ENCODE results near the gene CALHM2.
"Not testable (repeated sequence)": the region's sequence is repeated elsewhere in the genome, so short reads cannot be mapped to it uniquely, and the experiment has no call there.

CALHM2 gene

DNA sequence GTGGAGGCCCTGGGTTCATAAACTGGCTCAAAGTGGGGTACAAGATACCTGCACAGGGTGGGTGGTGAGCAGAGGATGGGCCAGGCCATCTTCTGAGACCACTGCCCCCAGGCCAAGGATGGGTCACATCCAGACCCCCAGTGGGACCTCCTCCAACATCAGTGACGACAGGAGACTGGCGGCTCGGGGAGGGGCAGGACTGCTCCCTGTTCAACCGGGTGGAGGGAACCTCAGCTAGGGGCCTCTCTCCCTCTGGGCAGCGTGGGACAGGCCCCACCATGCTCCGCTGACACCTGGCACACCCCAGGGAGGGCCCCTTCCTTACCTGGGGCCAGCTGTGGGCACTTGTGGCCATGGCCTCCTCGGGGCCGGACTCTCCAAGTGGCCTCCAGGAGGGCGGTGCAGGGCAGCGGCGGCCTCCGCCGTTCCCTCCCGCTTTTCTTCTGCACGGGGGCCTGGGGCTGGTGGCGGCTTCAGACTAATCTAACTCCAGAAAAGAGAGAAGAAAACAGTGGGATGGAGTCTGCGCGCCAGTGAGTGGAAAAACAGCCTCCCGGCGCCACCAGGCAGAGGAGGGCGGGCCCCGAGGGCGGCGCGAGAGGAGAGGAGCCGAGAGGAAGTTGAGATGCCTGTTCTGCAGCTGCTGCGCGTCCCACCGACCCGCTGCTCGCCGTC, at the start of gene CALHM2:
TSS of gene CALHM2 (minus strand) at position 540 of the 675 bp plus-strand sequence. CDS start 2,429 bp downstream, outside the sequence.
- DNase-seq, result peak; percentile 69

DNA sequence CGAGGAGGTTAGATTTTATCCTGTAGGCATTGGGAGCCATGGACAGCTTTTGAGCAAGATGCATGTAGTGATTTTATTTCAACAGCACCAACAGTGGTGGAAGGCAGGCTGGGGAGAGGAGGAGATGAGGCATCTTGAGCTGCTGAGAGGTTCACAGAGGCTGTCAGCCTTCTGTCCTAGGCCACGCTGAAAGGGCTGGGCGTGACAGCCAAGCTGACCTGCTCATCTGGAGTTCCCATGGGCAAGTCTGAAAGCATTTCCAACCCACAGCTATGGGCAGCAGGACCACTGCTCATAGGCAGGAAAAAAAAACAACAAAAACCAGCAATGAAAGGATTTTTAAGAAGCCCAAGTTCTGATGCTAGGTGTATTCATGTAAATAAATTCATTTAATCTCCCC, 49.0 kb upstream of the CALHM2 start:
- no peak for DNase-seq

DNA sequence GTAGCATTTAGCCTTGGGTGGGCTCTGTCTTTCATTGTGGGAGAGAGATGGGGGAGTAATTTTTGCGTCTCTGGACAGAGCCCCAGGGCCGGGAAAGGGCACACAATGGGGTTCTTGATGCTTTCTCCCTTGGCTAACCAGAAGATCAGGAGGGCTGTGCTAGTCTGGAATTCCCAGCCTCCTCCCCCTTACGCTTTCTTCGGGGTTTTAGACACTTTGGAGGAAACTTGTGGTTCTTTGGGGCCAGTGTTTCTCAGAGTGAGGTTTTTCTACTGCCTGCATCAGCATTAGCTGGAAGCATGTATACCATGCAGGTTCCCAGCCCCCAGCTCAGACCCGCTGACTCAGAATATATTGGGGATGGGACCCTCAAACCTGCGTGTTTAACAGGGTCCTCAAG, 48.3 kb upstream of the CALHM2 start:
- no peak for DNase-seq

DNA sequence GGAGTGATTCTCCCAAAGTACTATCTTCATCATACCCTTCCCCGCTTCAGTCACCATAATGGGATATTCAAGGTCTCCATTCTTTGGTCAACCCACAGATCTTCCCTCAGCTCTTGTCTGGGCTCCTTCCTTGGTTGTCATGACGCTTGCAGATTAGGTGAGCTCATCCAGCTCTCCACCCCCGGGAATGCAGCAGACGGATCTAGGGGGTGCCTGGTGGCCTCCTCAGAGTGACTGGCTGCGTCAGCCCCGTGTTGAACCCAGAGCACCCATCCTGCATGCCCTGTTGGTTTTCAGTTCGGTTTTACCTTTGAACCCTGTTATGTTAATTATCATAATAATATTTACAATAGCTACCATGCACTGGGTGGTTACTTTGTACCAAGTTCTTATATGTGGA, 47.7 kb upstream of the CALHM2 start:
- no peak for DNase-seq

- no peak for DNase-seq
These were observed 46.9 kb upstream of the CALHM2 start for GRCh38 chr10:103498936-103499638.

GRCh38 chr10:103497161-103497915, 45.2 kb upstream of the CALHM2 start:
- DNase-seq, result no peak

DNA sequence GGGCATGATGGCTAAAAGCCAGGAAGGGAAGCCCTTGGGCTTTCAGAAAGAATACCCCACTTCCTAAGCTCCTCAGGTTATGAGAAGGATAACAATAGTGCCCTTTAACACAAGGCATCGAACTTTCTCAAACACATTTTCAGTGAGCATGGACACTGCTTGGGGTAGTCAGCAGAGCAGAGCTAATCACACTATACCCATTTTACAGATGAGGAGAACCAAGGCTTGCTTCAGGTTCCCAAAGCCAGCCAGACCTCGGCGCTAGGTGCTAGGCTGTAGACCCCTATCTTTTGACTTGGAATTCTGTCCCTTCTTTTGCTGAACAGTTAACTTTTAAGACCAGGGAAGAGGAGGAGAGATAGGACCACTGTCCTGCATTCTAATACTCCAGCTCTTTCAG, 43.2 kb upstream of the CALHM2 start:
- no peak for DNase-seq

DNA sequence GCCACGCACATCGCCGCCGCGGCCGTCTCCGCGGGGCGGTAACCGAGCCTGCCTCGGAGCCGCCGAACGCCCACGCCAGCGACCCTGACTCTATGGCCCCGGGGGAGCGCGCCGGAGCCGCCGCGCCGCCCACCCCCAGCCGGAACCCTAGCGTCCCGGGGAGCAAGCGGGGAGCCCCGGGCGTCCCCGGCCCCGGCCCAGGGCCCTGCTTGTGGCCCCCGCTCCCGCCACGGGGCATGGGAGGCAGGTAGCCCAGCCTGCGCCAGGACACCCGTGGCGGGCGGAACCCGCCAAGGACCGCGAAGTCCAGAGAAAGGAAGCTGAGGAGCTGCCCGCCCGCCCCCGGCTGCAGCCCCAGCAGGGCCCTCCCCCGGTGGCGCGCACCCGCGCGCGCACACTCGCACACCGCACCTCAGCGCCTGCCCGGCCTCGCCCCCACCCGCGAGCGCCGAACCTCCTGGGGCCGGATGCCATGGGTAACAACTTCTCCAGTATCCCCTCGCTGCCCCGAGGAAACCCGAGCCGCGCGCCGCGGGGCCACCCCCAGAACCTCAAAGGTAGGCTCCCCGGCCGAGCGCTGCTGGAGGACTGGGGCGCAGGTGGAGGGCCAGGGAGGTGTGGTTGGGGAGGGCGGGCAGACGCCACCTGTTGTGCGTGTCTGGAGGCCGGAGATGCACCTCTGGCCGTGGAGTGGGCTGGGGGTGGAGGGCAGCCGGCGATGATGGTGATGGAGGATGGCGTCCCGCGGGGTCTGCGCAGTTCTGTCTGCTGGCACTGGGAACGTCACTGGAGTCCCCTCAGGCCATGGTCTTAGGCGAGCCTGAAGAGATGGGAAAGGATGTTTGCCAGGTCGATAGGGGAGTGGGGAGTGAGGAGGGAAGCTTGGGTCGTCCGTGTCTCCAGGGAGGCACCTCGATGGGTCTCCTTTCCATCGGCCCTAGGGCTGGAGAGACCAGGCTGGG, 42.0 kb upstream of the CALHM2 start:
- peak; percentile 34 for DNase-seq

DNA sequence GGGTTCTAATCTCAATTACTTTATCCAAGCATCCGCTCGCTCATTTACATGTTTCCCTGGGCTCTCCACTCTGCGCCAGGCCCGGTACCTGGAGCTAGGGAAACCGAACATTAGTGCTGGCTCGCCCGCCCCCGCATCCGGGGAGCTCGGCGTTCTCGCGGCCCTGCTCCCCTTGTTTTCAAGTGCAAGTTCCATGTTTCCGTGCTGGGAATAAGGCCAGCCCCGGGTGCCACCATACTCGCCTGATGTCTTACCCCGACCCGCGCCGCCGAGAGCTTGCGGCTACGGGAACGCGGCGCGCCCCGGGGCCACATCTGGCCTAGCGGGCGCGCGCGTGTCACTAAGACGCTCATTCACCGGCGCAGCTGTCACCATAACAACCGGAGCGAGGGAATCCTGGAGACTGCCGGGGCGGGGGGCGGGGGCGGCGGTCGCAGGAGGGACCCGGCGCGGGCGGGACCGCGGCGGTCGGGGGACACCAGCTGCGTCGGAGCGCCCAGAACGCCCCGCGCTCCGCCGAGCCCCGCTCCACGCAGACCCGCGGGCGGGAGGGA, 41.3 kb upstream of the CALHM2 start, which contains the start of gene NEURL1:
TSS of gene NEURL1 (plus strand) at position 344 of the 554 bp plus-strand sequence. CDS start 683 bp downstream, outside the sequence.
- peak; percentile 33 for DNase-seq

- DNase-seq, result no peak
These were observed 40.6 kb upstream of the CALHM2 start for GRCh38 chr10:103492655-103493261.

DNA sequence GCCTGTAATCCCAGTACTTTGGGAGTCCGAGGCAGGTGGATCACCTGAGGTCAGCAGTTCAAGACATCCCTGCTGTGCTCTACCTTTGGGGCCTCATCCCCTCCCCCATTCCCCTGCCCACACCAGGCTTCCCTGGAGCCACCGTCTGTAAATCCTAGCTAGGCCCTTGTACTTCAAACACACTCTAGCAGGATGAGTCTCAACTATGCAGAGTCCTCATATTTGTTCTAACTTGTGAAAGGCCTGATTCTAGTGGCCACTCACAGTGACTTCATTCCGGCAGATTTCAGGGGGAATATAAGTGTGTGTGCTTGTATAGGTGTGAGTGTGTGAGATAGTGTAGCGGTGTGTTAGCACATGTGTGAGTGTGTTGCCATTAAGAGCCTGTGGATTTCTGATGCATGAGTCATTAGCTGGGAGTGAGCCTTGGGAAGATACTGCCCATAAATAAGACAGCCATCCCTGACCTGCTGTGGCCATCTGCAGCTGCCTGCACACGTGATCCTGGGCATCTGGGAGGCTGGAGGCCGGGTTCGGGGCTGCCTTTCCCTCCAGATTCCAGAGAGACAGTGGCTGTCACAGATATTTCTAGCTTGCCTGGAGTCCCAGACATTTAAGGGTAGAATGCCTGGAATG, 39.7 kb upstream of the CALHM2 start:
- DNase-seq, result no peak

GRCh38 chr10:103490986-103491314, 38.8 kb upstream of the CALHM2 start:
- DNase-seq, result no peak

DNA sequence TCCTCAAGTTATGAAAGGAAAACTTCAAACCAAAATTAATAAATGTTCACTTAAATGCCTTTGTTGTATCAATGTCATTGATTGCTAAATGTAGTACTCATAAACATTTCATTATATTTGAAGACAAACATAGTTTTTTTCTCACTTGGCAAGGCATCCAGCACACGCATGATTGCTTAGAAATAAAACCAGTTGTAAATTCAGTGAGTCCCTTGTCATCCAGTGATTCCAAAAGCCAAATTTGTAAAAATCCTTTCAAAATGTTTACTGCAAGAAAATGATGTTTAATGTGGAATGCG, 35.2 kb upstream of the CALHM2 start:
- DNase-seq, result no peak

DNA sequence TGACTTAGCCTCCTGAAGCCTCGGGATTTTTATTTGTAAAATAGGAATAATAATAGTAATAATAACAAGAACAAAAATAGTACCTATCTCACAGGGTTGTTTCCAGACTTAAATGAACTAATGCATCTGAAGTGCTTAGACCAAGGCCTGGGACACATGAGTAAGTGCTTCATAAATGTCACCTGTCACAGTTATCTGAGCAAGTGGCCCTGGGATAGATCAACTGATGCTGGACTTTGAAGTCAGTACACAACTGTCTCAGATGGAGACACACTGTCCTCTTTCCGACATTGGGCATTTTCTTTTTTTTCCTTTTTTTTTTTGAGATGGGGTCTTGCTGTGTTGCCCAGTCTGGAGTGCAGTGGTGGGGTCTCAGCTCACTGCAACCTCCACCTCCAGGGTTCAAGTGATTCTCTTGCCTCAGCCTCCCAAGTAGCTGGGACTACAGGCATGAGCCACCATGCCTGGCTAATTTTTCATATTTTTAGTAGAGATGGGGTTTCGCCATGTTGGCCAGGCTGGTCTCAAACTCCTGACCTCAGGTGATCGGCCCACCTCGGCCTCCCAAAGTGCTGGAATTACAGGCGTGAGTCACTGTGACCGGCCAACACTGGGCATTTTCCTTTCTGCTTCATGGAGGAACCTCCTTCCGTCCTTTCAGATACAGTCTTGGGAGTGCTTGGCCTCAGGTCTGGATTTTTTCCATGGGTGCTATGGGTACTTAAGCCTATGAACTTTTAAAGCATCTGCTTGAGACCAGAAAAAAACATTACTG, 34.7 kb upstream of the CALHM2 start:
- not testable (repeated sequence) for DNase-seq

DNA sequence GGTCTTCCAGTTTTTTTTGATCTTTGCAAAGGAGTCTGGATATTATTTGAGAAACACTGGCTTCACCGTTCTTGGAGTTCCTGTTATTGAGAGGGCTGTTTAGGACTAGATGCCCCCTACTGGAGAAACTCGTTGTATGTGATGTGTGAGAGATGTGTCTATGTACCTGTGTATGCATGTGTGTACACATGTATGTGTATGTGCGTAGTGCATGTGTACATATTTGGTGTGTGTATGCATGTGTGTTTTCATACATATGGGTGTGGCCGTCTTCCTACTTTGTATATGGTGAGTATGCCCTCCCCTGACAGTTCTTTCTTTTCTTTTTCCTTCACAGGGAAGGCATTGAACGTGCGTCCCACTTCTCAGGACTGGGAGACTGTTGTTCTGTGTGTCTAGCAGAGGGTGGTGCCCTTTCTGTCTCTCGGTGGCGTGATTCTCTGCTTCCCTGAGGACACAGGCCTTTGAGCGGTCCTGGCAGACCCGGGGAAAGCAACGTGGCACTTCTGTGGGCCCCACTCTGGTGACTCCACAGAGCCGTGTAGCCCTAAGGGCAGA, 29.9 kb upstream of the CALHM2 start:
- DNase-seq, result no peak

DNA sequence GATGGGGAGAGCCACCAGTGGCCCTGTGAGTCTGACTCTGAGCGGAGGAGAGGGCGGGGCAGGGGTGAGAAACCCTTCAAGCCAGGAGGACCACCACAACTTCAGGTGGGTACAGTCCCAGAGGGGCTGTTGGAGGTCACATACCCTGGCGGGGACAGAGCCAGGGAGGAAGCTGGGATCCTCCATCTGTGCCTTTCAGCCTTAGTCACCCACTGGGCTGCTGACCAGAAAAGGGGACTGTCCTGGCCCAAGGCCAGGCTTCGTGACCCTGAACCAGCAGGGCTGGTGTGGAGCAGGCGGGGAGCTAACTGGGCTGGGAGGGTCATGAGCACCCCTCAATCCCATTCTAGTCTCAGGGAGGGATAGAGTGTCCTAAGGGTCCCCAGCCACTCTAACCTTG, 28.4 kb upstream of the CALHM2 start:
- DNase-seq, result no peak

GRCh38 chr10:103479135-103479534, 27.0 kb upstream of the CALHM2 start, which contains the start of gene CALHM3:
TSS of gene CALHM3 (minus strand) at chr10:103479240. CDS start at chr10:103479032, 208 bp downstream.
- DNase-seq, result no peak

DNA sequence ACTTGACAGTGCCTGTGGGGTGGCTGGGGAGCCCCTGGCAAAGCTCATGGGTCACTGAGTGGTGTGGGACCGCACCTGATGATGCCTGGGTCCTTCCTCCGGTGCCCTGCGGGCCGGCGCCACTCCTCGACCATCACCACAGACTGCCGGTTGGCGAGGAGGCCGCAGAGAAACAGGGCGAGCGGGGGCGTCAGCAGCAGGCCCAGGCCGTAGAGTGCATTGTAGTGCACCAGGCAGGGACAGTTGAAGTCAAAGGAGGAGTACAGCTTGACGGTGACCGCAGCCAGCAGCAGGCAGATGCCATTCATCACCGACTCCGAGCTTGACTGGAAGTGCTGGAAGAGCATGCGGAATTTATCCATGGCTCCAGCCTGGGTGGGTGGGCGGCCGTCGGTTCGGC, 26.5 kb upstream of the CALHM2 start:
- no peak for DNase-seq

DNA sequence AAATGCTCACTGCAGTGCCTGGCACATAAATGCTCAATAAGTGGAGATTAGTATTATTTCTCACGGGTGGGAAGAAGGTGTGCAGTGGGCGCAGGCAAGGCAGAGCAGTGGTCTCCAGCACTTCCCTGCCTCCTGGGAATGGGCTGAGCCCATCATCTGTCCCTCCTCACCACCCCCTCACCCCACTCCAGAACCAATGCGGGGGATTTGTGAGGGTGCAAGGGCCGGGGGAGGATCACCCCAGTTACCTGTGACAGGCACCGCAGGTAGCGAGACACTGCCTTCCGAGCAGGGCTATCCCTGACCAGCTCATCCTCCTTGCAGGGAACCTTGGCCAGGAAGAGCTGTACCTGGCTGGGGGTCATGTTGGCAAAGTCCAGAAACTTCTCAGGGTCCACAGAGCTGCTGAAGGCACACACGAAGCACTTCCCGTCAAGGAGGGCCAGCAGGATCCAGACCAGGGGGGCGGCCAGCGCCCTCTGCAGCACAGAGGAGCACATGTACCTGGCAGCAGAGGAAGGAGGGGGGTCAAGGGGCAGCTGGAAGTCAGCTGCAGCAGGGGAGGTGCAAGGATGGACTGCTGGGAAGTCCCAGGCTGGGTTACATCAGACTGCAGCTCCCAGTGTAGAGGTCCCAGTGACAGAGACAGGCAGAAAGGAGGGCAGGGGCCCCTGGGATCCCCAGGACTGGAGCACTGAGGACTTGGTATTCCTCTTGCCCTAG, 24.0 kb upstream of the CALHM2 start:
- DNase-seq, result no peak

DNA sequence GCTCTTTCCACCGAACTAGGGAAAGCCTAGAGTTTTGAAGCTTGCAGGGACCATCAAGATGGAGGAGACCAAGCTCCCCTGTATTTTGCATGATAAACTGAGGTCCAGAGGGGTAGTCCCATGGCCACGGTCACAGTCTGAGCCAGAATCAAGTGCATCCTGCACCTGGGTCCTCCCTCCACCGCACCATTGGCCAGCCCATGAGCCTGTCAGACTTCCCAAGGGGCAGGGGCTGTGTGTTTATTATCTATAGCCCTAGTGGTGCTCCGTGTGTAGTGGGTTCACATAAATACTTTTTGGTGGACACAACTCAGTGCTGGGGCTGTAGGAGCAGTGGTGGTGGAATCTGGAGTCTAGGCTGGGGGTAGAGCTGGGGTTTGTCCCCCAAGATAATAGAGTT, 23.3 kb upstream of the CALHM2 start:
- no peak for DNase-seq

All from activated T-cell treated with anti-CD3 and anti-CD28 coated beads, Interleukin-2, amount 50 U/mL, for 1 hour (primary cell).